NCI-H1105 (cell line): Measurements from ENCODE around the gene FAT4.

ENCODE experiments used
- DNase-seq: peaks from one replicate; lab custom pipeline; 2025; lab: John Stamatoyannopoulos, UW

The FAT4 gene, protein sequence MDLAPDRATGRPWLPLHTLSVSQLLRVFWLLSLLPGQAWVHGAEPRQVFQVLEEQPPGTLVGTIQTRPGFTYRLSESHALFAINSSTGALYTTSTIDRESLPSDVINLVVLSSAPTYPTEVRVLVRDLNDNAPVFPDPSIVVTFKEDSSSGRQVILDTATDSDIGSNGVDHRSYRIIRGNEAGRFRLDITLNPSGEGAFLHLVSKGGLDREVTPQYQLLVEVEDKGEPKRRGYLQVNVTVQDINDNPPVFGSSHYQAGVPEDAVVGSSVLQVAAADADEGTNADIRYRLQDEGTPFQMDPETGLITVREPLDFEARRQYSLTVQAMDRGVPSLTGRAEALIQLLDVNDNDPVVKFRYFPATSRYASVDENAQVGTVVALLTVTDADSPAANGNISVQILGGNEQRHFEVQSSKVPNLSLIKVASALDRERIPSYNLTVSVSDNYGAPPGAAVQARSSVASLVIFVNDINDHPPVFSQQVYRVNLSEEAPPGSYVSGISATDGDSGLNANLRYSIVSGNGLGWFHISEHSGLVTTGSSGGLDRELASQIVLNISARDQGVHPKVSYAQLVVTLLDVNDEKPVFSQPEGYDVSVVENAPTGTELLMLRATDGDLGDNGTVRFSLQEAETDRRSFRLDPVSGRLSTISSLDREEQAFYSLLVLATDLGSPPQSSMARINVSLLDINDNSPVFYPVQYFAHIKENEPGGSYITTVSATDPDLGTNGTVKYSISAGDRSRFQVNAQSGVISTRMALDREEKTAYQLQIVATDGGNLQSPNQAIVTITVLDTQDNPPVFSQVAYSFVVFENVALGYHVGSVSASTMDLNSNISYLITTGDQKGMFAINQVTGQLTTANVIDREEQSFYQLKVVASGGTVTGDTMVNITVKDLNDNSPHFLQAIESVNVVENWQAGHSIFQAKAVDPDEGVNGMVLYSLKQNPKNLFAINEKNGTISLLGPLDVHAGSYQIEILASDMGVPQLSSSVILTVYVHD (N-terminal part only)

DNA sequence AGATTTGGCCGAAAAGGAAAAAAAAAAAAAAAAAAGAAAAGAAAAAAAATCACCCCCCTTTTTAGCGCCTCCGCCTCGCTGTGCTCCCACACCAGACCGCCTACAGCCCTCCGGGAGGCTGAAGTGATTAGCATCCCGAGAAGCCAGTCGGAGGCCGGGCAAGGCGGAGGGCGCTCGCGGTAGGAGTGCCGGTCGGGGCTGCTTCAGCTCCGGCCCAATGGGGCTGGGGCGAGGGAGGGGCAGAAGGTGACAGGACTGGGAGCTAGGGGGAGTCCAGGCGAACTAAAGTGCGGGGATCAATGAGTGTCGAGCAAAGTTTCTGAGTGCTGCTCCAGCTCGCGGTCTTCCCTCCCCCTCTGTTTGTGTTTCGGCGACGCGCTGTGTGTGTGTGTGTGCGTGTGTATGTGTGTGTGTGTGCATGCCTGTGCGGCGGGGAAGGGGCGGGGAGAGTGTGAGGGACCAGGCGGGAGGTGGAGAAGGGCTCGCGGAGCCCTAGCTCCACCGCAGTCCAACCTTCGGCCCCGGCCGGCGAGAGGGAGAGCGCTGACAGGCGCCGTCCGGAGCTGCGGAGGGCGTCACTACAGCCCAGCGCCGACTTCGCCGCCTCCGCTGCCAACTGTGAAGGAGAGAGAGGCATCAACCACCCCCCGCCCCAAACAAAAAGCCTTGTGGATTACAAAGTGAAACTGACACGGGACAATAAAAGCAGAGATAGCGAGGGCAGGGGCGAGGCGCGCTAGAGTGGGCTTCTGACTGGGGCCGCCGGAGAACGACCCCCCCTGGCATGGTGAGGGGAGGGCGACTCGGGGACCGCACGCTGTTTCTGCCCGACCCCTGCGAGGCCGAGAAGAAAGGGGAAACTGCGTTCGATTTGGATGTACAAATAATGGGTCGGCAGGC is at the start of gene FAT4:
Gene FAT4 (plus strand): TSS at position 280 of the 900 bp plus-strand sequence. CDS start 1,457 bp downstream, outside the sequence.
- DNase-seq, result peak; percentile 60

DNA sequence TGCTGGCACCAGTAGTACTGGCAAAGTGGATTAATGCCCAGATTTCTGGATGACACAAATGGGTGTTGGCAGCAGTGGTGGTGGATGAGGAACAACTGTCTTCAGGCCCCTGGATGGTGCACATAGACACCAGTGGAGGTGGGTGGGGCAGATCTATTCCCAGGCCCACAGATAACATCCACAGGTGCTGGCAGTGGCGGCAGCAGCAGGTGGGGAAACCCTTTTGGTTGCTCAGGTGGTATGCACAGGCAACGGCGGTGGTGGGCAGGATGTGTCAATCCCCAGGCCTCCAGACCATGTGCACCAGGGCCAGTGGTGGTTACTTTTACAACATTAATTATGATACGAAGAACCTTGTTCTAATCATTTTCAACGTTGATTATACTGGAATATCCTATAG is 48.9 kb upstream of the FAT4 start:
- DNase-seq, result no peak

DNA sequence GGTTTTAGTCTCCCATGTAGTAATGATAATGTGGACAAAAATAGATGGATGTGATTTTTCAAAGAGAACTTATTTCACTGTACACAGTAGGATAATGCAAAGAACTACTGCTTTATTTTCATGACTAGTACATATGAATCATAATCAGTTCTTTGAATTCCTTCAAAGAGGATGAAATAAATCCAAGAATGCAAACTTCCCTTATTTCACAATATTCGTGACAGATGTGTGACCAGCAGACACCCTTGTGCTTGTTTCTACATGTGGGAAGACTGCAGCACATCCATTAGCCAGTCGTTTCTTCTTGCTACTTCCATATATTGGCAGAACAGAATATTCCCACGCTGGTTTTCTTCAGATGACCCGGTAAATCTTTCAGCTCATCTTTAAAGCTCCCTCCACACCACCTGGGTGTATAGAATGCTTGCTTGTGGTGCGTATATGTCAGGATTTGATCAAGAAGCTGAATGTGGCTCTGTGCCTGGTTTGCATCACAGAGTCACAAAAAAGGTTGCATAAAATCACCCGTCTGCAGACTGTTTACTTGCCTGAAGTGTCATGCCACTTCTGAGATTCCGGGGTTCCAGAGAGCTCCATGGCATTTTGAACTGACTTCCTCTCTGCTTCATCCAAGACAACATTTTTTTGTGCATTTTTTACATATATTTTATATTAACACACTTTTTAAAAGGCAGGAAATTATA is 47.7 kb upstream of the FAT4 start:
- no peak for DNase-seq

DNA sequence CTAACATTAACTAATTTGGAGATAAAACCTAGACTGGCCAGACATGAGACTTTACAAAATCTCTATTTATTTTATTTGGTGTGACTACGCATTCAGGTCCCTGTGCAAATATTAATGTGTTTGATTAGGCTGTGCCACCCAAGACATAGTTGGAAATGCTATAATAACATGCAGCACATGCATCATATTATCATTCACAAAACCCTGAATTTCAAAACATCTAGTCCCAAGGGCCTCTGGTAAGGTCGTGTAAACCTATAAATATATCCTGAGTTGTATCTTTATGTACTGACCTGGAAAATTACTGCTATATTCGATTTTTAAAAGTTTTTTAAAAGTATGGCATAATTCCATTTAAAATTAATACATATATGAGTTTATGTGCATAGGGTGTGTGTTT is 47.1 kb upstream of the FAT4 start:
- no peak for DNase-seq

DNA sequence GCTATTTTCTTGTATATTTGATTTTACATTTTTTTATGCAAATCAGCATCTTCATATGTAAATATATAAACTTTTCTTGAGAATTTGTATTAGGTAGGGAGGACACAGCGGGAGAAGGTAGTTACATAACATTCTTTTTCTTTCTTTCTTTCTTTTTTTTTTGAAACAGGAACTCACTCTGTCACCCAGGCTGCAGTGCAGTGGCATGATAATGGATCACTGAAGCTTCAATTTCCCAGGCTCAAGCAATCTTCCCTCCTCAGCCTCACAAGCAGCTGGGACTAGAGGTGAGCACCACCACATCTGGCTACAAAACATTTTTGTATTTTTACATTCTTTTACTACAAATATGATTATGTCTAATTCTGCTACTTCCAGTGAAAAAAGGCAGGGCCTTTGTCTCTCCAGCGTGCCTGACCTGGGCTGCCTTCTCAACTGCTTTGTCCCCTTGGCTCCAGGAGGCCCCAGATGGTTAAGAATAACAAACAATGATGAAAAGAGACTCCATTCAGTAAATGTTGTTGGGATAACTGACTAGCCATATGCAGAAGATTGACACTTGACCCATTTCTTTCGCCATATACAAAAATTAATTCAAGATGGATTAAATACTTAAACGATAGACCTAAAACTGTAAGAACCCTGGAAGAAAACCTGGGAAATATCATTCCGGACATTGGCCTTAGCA is 46.5 kb upstream of the FAT4 start:
- no peak for DNase-seq

DNA sequence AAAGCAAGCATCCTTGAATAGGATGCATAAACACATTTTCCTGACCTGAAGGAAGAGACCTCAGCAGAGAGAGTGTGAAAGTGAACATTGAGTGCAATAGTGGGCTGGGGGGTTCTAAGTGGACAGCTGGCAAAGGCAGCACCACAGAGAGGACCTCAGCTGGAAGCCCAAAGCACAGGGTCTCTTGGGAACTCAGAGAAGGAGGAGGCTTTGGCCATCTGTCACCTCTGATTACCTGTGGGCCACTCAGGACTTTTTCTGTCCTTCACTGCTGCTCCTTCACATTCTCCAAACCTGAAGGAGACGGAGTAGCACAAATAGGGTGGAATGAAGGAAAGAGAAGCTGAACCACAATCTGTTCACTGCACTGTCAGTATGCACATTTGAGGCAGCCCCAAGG is 37.9 kb upstream of the FAT4 start:
- no peak for DNase-seq

DNA sequence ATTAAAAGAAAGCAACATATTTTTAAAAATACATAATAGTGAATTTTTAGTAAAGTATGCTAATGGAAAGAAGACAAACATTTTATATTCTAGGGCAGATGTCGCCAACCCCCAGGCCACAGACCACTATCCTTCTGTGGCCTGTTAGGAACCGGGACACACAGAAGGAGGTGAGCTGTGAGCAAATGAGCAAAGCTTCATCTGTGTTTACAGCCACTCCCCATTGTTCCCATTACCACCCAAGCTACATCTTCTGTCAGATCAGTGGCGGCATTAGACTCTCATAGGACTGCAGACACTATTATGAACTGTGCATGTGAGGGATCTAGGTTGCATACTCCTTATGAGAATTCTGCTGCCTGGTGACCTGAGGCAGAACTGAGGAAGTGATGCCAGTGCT is 37.0 kb upstream of the FAT4 start:
- no peak for DNase-seq

DNA sequence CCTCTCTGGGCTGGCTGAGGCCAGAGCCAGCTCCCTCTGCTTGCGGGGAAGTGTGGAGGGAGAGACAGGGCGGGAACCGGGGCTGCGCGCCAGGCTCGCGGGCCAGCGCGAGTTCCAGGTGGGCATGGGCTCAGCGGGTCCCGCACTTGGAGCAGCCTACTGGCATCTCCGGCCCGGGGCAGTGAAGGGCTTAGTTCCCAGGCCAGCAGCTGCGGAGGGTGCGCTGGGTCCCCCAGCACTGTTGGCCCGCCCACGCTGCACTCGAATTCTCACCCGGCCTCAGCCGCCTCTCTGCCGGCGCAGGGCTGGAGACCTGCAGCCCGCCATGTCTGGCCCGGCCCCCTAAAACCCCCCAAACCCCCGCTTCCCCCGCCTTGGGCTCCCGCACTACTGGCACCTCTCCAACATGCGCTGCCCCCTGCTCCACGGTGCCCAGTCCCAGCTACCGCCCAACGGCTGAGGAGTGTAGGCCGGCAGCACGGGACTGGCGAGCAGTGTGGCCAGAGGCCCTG is 33.8 kb upstream of the FAT4 start:
- no peak for DNase-seq

DNA sequence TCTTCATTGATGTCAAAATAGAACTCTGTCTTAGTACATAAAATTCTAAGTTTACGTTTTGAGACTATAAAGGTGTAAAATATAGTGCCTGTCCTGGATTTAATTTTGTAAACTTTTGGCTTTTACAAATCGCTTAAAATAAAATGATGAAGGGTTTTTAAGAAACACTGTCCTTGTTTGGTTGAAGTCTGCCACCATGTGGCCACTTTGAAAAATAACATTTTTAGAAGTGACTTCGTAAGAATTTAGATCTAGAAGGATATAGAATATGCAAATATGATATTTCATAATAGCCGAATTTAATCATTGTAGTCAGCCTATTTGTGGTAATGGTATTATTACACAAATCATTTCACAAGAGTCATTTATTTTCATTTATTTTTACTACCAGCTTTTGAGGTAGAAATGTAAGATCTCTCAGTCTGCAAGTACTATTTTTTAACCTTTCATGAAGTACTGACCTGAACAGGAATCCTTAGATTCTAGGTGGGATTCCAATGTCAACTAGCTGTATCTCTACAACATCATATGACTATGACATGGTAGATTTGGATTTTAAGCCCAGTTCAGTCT is 31.0 kb upstream of the FAT4 start:
- no peak for DNase-seq

DNA sequence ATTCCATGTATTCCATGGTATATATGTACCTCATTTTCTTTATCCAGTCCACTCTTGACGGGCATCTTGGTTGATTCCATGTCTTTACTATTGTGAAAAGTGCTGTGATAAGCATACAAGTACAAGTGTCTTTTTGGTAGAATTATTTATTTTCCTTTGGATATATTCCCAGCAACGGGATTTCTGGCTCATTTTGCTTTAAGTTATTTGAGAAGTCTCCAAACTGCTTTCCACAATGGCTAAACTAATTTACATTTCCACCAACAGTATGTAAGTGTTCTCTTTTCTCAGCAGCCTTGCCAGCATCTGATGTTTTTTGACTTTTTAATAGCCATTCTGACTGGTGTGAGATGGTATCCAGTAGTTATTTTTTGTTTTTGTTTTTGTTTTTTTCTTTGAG is 17.6 kb upstream of the FAT4 start:
- no peak for DNase-seq

DNA sequence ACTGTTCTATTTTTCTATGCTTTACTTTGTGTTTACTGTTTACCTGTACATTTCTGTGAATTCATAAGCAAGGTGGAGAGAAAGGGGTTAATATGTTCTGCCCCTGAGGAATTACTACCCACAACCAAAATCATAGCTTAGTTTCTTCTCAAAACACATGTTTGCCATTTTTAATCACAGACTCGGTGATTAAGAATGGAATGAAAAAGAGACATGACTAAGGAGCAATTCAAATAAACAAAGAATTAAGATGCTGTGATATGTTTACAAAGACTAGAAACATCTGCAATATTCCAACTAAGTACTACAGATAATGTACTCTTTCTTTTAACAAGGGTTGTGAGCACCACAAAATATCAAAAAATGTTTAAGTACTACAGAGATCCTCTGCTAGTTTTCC is 11.7 kb upstream of the FAT4 start:
- no peak for DNase-seq

DNA sequence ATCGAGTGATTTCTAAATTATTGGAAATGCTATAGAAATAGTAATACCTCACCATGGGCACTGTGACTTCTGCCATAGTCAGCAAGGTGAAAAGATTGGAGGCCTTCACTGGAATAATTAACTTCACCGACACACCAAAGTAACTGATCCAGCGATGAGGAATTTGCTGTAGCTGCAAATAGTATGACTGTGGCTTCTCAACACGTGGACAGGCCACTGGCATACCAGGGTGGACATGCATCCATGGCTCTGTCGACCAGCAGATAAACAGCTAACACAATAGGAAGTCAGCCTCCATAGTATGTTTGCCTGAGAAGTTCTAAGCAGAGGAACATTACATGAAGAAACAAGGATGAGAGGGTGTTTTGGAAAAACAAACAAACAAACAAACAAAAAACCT is 10.9 kb upstream of the FAT4 start:
- no peak for DNase-seq

DNA sequence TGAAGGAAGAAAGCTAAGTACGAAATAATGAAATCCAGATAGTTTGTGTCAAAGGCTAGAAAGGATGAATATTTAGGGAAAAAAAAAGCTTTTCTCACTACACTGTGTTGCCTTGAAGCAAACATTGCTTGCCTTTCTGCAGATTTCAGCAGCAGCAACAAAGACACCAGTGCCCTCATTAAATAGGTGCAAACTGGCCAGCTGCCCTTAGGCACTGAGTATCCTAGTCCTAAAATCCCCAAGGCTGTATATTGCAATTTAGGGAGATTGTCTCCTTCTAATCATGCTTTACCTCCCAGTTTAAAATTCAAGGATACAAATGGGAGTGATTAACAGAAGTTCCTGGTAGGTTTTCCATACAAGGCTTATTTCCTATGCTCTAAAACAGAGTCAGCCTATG is 8.6 kb upstream of the FAT4 start:
- DNase-seq, result no peak

DNA sequence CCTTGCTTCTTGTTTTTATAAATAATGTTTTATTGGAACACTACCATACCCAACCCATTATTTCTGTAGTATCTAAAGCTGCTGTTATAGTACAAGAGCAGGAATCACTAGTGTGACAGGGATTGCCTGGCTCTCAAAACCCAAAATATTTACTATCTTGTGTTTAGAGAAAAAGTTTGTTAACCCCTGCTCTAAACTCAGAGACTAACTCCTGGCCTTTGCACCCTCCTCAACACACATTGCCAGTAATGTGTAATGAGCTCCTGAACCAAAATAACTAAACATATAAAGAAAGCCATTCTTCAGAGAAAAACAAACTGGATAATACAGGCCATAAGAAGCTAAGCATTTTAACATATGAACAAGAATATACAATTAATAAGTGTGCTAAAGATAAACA is 8.2 kb upstream of the FAT4 start:
- no peak for DNase-seq

DNA sequence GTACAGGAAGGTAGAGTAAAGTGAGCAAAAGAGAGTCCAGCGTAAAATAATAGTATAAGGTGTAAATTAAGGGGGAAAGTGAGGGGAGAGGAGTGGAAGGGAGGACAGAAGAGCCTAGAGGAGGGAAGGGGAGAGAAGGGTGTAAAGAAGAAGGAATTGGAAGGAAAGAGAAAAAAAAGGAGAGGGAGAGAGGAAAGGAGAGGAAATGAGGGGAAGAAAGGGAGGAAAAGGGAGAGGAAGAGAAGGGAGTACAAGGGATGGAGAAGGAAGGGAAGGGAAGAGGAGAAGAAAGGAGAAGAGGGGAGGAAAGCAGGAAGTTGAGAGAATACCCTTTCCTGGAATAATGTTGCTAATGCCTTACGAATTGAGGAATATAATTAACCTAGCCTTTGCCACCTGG is 3.3 kb upstream of the FAT4 start:
- DNase-seq, result no peak

DNA sequence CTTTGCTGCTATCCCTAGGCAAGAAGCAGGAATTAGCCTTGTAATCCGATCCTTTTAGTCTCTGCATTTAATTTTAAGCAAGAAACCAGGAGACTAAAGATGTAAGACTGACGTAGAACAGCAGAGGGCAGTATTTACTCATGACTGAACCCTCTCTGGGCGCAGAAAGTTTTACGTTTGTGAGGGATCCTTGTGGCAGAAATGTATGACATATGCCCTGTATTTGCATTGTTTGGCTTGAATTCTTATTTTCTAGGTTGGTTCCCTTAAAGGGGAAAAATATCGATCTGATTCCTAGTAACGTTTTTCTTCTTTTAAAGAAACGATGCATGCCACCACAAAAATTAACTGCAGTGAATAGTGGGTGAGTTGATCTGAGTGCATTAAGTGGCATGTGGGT is 1.3 kb upstream of the FAT4 start:
- peak; percentile 37 for DNase-seq

DNA sequence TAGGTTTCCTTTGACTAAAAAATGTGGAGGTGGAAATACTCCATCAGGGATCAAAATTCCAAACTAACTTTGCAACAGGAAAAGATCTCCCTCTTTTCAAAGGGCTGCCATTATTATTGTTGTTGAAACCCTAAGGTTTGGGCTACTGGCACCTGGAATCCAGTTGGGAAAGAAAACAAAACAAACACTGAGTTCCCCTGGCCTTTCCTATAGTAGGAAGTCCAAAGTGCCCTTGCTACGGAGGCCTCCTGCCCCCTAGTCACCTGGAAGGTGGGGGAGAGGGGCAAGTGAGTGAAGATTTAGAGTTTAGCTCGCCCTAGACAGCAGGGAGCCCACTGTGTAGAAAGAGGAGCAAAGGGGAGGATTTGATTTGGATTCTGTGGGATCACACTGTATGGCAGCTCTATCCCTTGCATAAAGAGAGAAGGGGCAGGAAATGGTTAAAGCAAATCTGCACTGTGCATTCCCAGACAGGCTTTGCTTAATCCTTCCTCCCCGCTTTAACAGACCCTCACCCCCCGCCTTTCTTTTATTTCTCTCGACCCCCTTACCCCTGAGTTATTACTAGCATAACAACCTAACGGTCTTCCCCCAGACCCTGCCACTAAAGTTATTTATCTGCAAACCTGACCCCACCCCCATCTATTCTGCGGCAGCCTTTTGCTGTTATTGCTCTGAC is 627 bp upstream of the FAT4 start:
- no peak for DNase-seq

DNA sequence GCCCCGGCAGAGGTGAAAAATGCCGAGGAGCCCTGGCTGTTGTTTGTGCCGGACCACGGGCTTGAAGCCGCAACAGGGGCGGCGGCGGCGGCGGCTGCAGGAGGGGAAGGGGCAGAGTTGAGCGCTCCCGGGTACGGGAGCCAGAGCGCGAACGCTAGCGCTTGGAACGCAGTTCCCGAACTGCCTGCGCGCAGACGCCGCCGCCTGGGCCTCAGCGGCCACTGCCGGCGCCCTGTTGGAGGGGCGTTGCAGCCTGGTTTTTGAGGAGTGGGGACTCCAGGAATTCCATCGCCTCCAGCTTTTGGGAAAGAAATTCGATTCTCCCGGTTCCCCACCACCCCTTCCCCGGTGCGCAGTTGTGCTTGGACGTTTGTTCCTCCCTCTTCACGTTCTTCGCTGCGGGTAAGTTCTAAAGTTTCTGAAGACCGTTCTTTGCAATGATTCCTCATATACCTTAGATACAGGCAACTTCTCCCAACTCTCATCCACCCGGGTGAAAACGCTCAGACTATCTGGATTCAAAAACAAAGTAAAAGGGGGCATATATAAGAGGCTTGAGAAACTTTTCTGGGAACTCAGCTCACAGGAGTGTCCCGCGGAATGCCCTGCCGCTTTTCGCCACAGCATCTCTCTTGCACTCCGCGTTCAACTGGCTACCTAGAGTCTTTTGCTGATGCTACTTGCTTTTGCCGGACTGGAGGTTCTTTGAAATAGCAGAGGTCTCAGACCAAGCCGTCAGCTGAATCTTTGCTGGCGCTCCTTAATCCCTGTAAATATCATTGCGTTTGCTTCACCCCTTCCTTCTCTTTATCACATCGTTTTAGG is 1.0 kb downstream of the FAT4 start:
- peak; percentile 17 for DNase-seq

DNA sequence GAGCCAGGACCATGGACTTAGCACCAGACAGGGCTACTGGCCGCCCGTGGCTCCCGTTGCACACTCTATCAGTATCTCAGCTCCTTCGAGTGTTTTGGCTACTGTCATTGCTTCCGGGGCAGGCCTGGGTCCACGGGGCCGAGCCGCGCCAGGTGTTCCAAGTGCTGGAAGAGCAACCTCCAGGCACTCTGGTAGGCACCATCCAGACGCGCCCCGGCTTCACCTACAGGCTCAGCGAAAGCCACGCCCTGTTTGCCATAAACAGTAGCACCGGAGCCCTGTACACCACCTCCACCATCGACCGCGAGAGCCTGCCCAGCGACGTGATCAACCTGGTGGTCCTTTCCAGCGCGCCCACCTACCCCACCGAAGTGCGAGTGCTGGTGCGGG is 1.6 kb downstream of the FAT4 start:
- no peak for DNase-seq
